Muscle layer of colon (tissue), 2 donors: ENCODE data around the gene ZC3H12A.

Source experiments
- H3K27ac ChIP-seq: one replicate; pipeline ENCODE4 v1.7.0; 2013; ENCODE audit warnings: low read depth, mild to moderate bottlenecking, low read length, moderate library complexity
- H3K27me3 ChIP-seq, 2 donors: one replicate each; pipeline ENCODE4 v1.7.0; 2013; ENCODE audit warnings: low read length in 2 of 2, mild to moderate bottlenecking in 2 of 2; ENCODE audit not compliant: insufficient read depth in 2 of 2, control insufficient read depth in 1 of 2
- H3K36me3 ChIP-seq: one replicate; pipeline ENCODE4 v1.7.0; 2013; ENCODE audit warnings: mild to moderate bottlenecking, low read length; ENCODE audit not compliant: insufficient read depth
- H3K4me1 ChIP-seq: one replicate; pipeline ENCODE4 v1.7.0; 2013; ENCODE audit warnings: mild to moderate bottlenecking, low read length; ENCODE audit not compliant: insufficient read depth
- H3K4me3 ChIP-seq, 2 donors: one replicate each; pipeline ENCODE4 v1.7.0; 2013; ENCODE audit warnings: low read length in 2 of 2, low read depth in 1 of 2, mild to moderate bottlenecking in 1 of 2, moderate library complexity in 1 of 2
- H3K9ac ChIP-seq: one replicate; pipeline ENCODE4 v1.7.0; 2013; ENCODE audit warnings: low read length
- H3K9me3 ChIP-seq: one replicate; pipeline ENCODE4 v1.7.0; 2013; ENCODE audit warnings: mild to moderate bottlenecking, low read length
- donor health status: abdominal sarcoma.
- donor health status: Adenocarcinoma of cecum.

The ZC3H12A gene

GRCh38 chr1:37458551-37458950 lies 15.8 kb upstream of the ZC3H12A start:
- no peaks in the 10 kb centered on the region for H3K36me3 ChIP-seq
- H3K9ac ChIP-seq = no peak overlapping the region
- no peak overlapping the region for H3K4me3 ChIP-seq
- H3K27me3 ChIP-seq = no peaks in the 10 kb centered on the region
- no peaks in the 10 kb centered on the region for H3K9me3 ChIP-seq
- H3K4me1 ChIP-seq = no peaks in the 10 kb centered on the region
- no peak overlapping the region for H3K27ac ChIP-seq

DNA sequence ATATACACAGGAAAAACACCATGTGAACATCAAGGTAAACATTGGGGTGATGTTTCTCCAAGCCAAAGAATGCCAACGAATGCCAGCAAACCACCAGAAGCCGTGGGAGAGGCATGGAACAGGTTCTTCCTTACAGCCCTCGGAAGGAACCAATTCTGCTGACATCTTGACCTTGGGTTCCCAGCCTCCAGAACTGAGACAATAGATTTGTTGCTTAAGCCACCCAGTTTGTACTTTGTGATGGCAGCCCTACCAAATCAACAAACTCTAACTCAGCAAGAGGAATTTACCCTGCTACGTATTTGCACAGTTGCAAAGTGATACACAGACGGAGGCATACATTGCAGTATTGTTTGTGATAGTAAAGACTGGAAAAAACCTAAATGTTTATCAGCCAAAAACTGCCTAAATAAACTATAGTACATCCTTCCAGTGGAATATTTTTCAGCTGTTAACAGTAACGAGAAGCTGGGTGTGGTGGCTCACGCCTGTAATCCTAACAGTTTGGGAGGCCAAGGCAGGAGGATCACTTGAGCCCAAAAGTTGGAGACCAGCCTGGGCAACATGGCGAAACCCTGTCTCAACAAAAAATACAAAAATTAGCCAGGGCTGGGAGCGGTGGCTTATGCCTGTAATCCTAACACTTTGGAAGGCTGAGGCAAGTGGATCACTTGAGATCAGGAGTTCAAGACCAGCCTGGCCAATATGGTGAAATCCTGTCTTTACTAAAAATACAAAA lies 12.5 kb upstream of the ZC3H12A start:
- Histone ChIP-seq H3K36me3 (no peaks in the 10 kb centered on the region), H3K9me3 (no peaks in the 10 kb centered on the region), H3K27me3 (no peaks in the 10 kb centered on the region), H3K4me3 (no peak overlapping the region), H3K4me1 (no peaks in the 10 kb centered on the region), H3K27ac (no peak overlapping the region), H3K9ac (no peak overlapping the region)

- Histone ChIP-seq H3K9ac (no peak overlapping the region), H3K4me1 (no peaks in the 10 kb centered on the region), H3K9me3 (no peaks in the 10 kb centered on the region), H3K4me3 (no peak overlapping the region), H3K36me3 (no peaks in the 10 kb centered on the region), H3K27ac (no peak overlapping the region), H3K27me3 (no peaks in the 10 kb centered on the region)
Observed at GRCh38 chr1:37464443-37464842, 9.9 kb upstream of the ZC3H12A start.

DNA sequence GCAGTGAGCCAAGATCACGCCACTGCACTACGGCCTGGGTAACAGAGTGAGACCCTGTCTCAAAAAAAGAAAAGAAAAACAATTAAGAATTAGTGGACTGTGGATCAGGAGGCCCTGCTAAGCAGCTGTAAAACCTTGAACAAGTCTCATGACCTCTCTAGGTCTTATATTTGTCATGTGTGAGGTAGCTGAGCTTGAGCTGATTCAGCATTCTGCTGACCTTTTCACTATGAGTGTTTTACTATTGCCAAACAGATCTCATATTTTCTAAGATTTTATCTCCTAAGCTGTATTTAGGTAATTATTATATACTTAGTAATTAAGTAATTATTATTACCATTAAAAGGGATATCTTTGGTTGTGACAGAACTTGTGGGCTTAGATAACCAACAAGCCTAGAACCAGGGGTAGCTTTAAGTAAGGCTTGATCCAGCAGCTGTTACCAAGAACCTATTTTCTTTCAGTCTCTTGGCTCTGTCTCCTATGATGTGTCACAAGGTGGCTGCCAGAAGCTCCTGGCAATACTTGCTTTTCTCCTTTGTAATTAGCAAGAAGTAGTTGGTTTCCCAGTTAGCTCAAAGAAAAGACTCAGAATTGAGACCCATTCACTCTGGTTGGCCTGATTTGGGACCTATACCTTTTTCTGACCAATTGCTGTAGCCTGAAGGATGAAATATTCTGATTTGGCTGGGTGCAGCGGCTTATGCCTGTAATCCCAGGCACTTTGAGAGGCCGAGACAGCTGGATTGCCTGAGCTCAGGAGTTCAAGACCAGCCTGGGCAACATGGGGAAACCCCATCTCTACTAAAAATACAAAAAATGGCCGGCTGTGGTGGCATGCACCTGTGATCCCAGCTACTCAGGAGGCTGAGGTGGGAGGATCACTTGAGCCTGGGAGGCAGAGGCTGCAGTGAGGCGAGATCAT lies 8.5 kb upstream of the ZC3H12A start:
- Histone ChIP-seq H3K27ac (no peak overlapping the region), H3K9ac (no peak overlapping the region), H3K4me1 (no peaks in the 10 kb centered on the region), H3K9me3 (no peaks in the 10 kb centered on the region), H3K4me3 (no peak overlapping the region), H3K27me3 (no peaks in the 10 kb centered on the region), H3K36me3 (no peaks in the 10 kb centered on the region)

DNA sequence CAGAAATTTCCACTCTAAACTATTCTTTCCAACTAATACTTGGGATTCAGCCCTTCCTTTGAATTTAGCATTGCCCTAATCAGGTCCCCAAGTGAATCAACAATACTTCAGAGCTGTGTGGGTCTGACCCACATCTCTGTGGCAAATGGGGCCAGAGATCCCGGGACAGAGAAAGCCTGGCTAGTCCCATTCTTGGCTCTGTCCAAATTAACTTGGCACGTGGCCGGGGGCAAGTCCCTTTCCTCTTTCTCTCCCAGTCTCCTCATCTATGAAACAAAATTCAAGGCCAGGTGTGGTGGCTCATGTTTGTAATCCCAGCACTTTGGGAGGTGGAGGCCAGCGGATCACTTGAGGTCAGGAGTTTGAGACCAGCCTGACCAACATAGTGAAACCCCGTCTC lies 6.3 kb upstream of the ZC3H12A start:
- H3K27ac ChIP-seq = no peak overlapping the region
- H3K4me1 ChIP-seq = peaks cover 21% of the 10 kb centered on the region
- H3K9me3 ChIP-seq = no peaks in the 10 kb centered on the region
- H3K4me3 ChIP-seq = no peak overlapping the region
- no peaks in the 10 kb centered on the region for H3K36me3 ChIP-seq
- no peak overlapping the region for H3K9ac ChIP-seq
- no peaks in the 10 kb centered on the region for H3K27me3 ChIP-seq

- H3K36me3 ChIP-seq = no peaks in the 10 kb centered on the region
- no peak overlapping the region for H3K27ac ChIP-seq
- H3K4me3 ChIP-seq = no peak overlapping the region
- H3K4me1 ChIP-seq = peaks cover 30% of the 10 kb centered on the region
- H3K9me3 ChIP-seq = no peaks in the 10 kb centered on the region
- no peak overlapping the region for H3K9ac ChIP-seq
- no peaks in the 10 kb centered on the region for H3K27me3 ChIP-seq
Observed at GRCh38 chr1:37469386-37469785, 5.0 kb upstream of the ZC3H12A start.

DNA sequence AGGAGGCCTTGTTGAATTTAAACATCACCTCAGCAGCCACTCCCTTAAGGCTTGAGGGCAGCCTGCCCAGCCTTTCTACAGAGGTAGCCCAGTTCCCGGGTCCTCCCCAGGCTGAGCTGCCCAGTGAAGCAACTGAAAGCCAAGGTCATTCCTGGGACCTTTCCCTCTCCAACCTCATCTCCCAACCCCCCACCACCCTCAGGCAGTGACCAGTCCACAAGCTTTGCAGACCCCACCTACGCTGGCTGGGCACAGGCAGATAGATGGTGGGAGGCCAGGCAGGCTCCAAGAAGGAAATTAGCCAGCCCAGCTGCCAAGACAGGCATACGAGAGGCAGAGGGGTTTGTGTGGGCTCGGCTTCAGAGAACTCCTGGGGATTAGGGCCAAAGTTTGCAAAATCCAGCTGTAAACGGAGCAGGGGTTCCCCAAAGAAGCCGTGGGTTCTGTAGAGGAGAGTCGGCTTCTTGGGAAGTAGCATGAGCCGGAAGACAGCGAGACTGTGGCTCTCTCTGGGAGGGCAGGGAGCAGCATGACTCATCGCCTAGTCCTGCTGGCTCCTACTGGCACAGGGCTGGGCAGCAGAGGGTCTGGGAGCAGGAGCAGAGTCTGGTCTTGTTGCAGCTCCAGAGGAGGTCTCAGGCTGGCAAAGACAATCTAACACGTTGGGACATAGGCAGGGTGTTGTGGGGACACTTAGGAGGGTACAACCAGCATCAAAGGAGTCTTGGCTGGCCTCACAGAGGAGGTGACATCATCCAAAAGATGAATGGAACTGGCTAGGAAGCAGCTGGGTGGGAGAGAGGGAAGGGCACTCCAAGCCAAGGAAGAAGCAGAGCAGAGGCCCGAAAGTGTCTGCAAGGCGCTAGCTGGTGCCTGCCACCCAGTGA lies 2.8 kb upstream of the ZC3H12A start:
- Histone ChIP-seq H3K9me3 (no peaks in the 10 kb centered on the region), H3K4me1 (peaks cover 47% of the 10 kb centered on the region), H3K9ac (peak overlapping the region; percentile 35), H3K27me3 (no peaks in the 10 kb centered on the region), H3K36me3 (no peaks in the 10 kb centered on the region), H3K27ac (peak overlapping the region; percentile 29), H3K4me3 (peak overlapping the region in 1 of 2 donors; percentile 0)

DNA sequence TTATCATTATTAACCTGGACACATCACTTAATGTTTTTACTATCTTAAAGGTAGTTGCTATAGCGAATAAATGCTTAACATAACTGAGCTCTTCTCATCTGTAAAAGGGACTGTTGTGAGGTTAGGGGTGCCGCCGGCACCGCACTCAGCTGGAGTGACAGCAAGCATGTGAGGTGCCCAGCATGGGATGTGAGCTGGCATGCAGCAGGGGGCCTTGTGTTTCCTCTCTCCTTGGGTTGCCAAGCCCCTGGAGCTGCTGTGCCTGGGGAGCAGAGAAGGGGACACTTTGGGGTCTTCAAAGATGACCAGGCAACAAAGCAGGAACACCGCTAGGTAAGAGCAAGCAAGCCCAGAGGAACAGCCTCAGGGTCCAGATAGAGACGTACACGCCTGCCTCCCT lies 2.1 kb upstream of the ZC3H12A start:
- H3K27me3 ChIP-seq = no peaks in the 10 kb centered on the region
- no peaks in the 10 kb centered on the region for H3K36me3 ChIP-seq
- peak overlapping the region in 1 of 2 donors; percentile 0 for H3K4me3 ChIP-seq
- H3K27ac ChIP-seq = peak overlapping the region; percentile 29
- no peak overlapping the region for H3K9ac ChIP-seq
- H3K4me1 ChIP-seq = peaks cover 54% of the 10 kb centered on the region
- H3K9me3 ChIP-seq = no peaks in the 10 kb centered on the region

DNA sequence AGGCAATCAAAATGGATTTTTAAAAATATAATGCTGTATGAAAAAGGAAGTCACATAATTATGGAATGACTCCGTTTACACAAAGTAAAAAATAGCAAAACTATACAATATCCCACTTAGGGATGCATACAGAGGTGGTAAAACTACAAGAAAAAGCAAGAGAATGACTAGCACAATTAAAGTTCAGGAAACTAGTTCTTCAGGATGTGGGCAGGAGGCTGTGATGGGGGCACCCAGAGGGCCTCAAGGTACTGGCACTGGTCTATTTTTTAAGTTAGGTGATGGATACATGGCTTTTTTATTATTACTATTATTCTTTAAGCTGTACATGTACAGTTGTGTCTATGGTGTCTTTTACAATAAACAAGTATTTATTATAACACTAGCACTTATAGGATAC lies 1.4 kb upstream of the ZC3H12A start:
- H3K36me3 ChIP-seq = peaks cover 2% of the 10 kb centered on the region
- peak overlapping the region in 1 of 2 donors; percentile 82 for H3K4me3 ChIP-seq
- peak overlapping the region; percentile 54 for H3K27ac ChIP-seq
- peaks cover 61% of the 10 kb centered on the region for H3K4me1 ChIP-seq
- H3K27me3 ChIP-seq = no peaks in the 10 kb centered on the region
- no peak overlapping the region for H3K9ac ChIP-seq
- H3K9me3 ChIP-seq = no peaks in the 10 kb centered on the region

DNA sequence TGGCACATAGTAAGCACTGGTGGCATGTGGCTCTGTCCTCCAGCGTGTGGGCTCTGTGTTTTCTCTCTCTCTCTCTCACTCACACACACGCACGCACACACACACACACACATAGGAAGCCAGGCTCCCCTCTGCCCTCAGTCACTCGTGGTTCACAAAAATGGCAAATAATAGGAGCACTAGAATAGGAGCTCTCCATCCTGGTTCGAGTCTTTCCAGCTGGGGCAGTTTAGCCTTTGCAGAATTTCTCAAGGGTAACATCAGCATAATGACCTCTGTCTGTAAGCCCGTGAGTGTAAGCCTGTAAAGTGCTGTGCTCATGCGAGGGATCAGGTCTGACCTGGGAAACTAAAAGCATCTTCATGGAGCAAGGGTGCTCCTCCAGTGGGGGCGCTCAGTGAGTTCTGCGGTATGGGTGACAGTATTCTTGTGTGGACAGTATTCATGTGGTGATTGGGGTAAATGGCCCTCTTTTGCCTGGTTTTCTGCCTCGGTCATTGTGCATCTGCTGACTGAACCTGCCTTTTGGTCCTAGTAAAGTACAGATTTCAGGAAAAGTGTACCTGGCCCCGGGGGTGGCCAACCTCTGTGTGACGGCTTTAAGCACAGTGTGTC lies 842 bp upstream of the ZC3H12A start:
- H3K4me1 ChIP-seq = peaks cover 67% of the 10 kb centered on the region
- peak overlapping the region; percentile 82 to 83 for H3K4me3 ChIP-seq
- peak overlapping the region; percentile 85 for H3K9ac ChIP-seq
- H3K27me3 ChIP-seq = no peaks in the 10 kb centered on the region
- H3K9me3 ChIP-seq = no peaks in the 10 kb centered on the region
- peaks cover 8% of the 10 kb centered on the region for H3K36me3 ChIP-seq
- peak overlapping the region; percentile 93 for H3K27ac ChIP-seq
